ENCODE data around the gene LDLRAD4.

The LDLRAD4 gene

DNA sequence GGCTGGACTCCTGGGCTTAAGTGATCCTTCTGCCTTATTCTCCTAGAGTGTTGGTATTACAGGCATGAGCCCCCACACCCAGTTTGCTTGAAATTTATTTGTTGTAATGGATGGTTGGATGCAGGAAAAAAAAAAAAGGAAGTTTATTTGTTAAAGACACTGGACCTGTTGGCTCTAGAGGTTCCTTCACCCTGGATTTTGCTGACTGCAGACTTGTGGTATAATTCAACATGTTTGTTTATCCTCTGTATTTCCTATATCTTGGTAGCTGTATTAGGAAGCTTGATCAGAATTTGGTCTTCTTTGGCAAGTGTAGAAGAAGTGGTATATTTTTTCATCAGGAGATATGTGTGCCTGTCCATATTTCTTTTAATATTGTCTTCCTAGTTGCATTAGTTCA, 138.7 kb downstream of the LDLRAD4 start:
- DNase-seq, result no peak

GRCh38 chr18:13359210-13359609, 140.7 kb downstream of the LDLRAD4 start:
- no peak for DNase-seq

- DNase-seq, result no peak
Observed at GRCh38 chr18:13361431-13361830, 142.9 kb downstream of the LDLRAD4 start.

DNA sequence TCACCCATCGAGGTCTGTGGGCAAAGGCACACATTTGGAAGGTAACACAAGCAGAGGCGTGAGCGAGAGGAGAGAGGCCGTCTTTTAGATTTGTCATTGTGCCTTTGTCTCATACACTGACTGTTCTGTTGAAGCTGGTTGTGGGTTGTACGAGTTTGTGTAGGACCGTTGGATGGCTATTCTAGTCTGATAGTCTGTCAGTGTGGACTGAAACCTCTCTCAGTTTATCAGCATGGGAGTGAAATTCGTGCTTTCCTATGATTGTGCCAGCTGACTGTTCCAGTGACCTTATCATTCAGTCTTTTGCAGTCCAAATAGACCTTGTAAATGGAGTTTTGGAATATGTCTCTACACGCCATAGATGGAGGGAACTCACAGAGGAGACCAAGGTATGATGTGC, 143.5 kb downstream of the LDLRAD4 start:
- DNase-seq, result no peak

- DNase-seq, result no peak
Observed at GRCh38 chr18:13362607-13363006, 144.0 kb downstream of the LDLRAD4 start.

- DNase-seq, result no peak
Observed at GRCh38 chr18:13363359-13363758, 144.8 kb downstream of the LDLRAD4 start.

- DNase-seq, result no peak
Observed at GRCh38 chr18:13364721-13365205, 146.2 kb downstream of the LDLRAD4 start.

GRCh38 chr18:13366131-13366530, 147.6 kb downstream of the LDLRAD4 start:
- no peak for DNase-seq

DNA sequence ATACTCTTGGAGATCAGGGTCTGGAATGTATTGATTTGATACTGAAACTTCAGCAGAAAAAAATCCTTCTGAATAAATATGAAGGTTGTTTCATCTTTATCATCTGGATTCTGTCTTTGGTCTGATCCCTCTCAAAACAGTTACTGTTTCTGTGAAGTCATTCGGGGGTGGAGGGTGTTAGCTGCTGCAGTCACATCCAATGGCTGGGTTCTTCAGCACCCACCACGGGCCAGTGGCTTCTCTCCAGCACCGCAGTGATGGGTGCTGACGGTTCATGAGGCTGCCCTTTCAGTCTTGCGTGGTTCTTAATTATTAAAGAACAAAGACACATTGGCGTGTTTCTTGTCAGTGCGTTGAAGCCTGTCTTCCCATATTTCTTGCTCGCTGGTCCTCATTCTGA, 148.0 kb downstream of the LDLRAD4 start:
- DNase-seq, result no peak

- DNase-seq, result no peak
Observed at GRCh38 chr18:13366962-13367892, 148.7 kb downstream of the LDLRAD4 start.

- DNase-seq, result no peak
Observed at GRCh38 chr18:13368080-13368813, 149.7 kb downstream of the LDLRAD4 start.

DNA sequence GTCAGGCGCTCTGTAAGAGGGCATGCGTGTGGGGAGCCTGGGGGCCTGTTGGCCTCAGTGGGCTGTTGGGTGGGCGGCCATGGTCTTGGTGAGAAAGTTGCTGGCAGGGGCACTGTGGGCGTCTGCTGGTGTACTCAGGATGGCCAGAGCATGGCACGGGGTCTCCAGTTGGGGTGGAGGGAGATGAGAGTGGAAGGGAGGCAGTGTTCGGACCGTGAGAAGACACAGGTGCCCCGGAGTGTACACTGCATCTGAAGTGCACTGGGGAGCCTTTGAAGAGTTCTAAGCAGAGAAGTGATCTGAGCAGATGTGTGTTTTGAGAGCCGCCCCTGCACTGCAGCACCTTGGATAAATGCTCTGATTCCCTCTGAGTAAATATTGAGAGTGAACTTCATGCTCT, 150.8 kb downstream of the LDLRAD4 start:
- no peak for DNase-seq

GRCh38 chr18:13369756-13370510, 151.4 kb downstream of the LDLRAD4 start:
- no peak for DNase-seq

DNA sequence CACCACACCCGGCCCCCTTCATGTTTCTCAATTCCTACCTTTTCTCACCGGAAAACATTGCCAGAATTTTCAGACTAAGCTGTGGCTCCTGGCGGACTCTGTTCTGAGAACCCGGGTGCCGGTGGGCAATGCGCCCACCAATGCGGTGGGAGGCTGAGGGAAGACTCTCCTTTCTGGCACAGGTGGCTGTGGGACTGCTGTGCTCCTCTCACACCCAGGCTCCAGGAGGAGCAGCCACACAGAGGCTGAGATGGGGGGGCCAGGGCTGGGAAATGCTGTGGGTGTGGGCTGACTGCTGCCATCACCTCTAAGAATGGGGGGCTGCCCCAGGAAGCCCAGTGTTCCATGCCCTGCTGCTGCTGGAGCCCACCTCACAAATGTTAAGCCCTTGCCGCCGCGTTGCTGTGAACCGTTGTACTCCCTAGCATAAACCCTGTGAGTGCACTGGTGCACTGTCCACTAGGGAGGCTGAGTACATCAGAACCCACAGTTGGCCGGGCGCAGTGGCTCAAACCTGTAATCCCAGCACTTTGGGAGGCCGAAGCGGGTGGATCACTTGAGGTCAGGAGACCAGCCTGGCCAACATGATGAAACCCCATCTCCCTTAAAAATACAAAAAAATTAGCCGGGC, 152.6 kb downstream of the LDLRAD4 start:
- no peak for DNase-seq

GRCh38 chr18:13371689-13372418, 153.3 kb downstream of the LDLRAD4 start:
- no peak for DNase-seq

GRCh38 chr18:13372531-13372951, 154.0 kb downstream of the LDLRAD4 start:
- DNase-seq, result peak; percentile 7

DNA sequence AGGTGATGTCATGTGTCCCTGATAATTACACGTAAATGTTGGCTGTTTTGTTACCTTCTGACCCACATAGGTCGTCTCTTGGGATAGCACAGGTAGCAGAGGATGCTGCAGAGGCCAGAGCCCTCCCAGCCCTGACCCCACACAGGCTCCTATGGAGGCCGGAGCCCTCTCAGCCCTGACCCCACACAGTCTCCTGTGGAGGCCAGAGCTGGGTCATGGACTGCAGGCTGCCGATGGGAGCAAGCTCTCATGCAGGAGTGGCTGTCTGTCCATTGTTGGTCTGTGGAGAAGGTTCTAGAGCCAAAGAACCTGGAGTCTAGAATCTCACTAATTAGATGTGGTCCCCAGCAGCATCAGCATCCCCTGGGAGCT, 155.5 kb downstream of the LDLRAD4 start:
- no peak for DNase-seq

GRCh38 chr18:13374468-13375301, 156.1 kb downstream of the LDLRAD4 start:
- DNase-seq, result peak; percentile 10

- DNase-seq, result no peak
Observed at GRCh38 chr18:13375302-13376255, 157.0 kb downstream of the LDLRAD4 start.

All from NCI-H1694 (cell line).